Measurements from ENCODE around the gene TMEM123. TPM values are rescaled to one million over a fixed set of nuclear protein-coding genes. Genes with fewer than 3 reads are reported as not detected.
A peak's percentile ranks its signal among the peaks of the same experiment; 100 is the strongest.

The TMEM123 gene
- total RNA-seq, 1 experiment from 2014 or later = 116 TPM

GRCh38 chr11:102347462-102348370 lies 104.8 kb downstream of the TMEM123 start:
- 0 out of 2 replicates have a peak, but pooled peaks have one; percentile 6 for TF ChIP-seq JUN (CRISPR knock-in tag; IDR thresholded peaks at IDR 0.05)
- TF ChIP-seq ATF2 (CRISPR knock-in tag; IDR thresholded peaks at IDR 0.05; ENCODE audit: borderline replicate concordance, low read depth) = no peak
- no peak for TF ChIP-seq ZMAT4 (CRISPR knock-in tag; IDR thresholded peaks at IDR 0.05)
- TF ChIP-seq TEAD1 (CRISPR knock-in tag; IDR thresholded peaks at IDR 0.05) = no peak
- TF ChIP-seq NFE2L1 (CRISPR knock-in tag; IDR thresholded peaks at IDR 0.05) = no peak
- CTCF ChIA-PET = interaction anchor here (0.9 kb wide), 1 partner anchor 171 kb away, joined by 5 read pairs; no protein-coding TSS in a partner anchor

GRCh38 chr11:102346748-102347461 lies 105.7 kb downstream of the TMEM123 start, which contains the start of gene BIRC2:
Gene BIRC2, plus strand, starts transcription at chr11:102347214. Its CDS starts 2,641 bp downstream, at chr11:102349855.
- peaks cover 18% of the 10 kb centered on the region for H3K4me1 Mint-ChIP-seq
- ChIA-PET CTCF (interaction anchor here (0.9 kb wide), 1 partner anchor 172 kb away, joined by 5 read pairs; no protein-coding TSS in a partner anchor), POLR2A (no interaction called here)
- peak within 1 kb of the TSS; percentile 97 for H3K4me3 Mint-ChIP-seq
- H3K36me3 Mint-ChIP-seq = peaks cover 5% of the 10 kb centered on the region; the same call in 1 of the 2 replicates
- DNase-seq (ENCODE audit: low spot score) (peak; percentile 96), ATAC-seq (peak; percentile 95)
- H3K9me3 Mint-ChIP-seq = no peaks in the 10 kb centered on the region
- peak within 1 kb of the TSS; percentile 96 for H3K27ac Mint-ChIP-seq
- no peaks in the 10 kb centered on the region for H3K27me3 Mint-ChIP-seq (ENCODE audit: low read depth)
- TF ChIP-seq SOX15 (CRISPR knock-in tag; IDR thresholded peaks at IDR 0.05) = no peak
- TF ChIP-seq TEAD1 (CRISPR knock-in tag; IDR thresholded peaks at IDR 0.05) = 0 out of 2 replicates have a peak, but pooled peaks have one; percentile 13
- TF ChIP-seq TEAD4 (CRISPR knock-in tag; IDR thresholded peaks at IDR 0.05) = no peak
- TF ChIP-seq AFF4 (CRISPR knock-in tag; IDR thresholded peaks at IDR 0.05; ENCODE audit: borderline replicate concordance) = peak; percentile 71; the same call in 1 of the 2 replicates
- TF ChIP-seq TP53 (CRISPR knock-in tag; IDR thresholded peaks at IDR 0.05) = peak; percentile 66; the same call in 1 of the 2 replicates
- peak; percentile 66 for TF ChIP-seq MAX (CRISPR knock-in tag; IDR thresholded peaks at IDR 0.05)
- peak; percentile 97 for TF ChIP-seq ZBTB21 (CRISPR knock-in tag; IDR thresholded peaks at IDR 0.05; ENCODE audit: borderline replicate concordance)
- TF ChIP-seq ZMAT4 (CRISPR knock-in tag; IDR thresholded peaks at IDR 0.05) = no peak
- no peak for TF ChIP-seq ZNF219 (CRISPR knock-in tag; IDR thresholded peaks at IDR 0.05; ENCODE audit: borderline replicate concordance)
- TF ChIP-seq USF2 (CRISPR knock-in tag; IDR thresholded peaks at IDR 0.05) = peak; percentile 75
- TF ChIP-seq GRHL2 (CRISPR knock-in tag; IDR thresholded peaks at IDR 0.05; ENCODE audit: insufficient replicate concordance, severe bottlenecking) = no peak
- TF ChIP-seq SMAD3 (CRISPR knock-in tag; IDR thresholded peaks at IDR 0.05; ENCODE audit: borderline replicate concordance) = no peak
- TF ChIP-seq ZNF423 (CRISPR knock-in tag; IDR thresholded peaks at IDR 0.05) = no peak
- TF ChIP-seq ZNF317 (CRISPR knock-in tag; IDR thresholded peaks at IDR 0.05; ENCODE audit: borderline replicate concordance, low read depth) = no peak
- no peak for TF ChIP-seq IRF2 (CRISPR knock-in tag; IDR thresholded peaks at IDR 0.05; ENCODE audit: borderline replicate concordance, low read depth)
- TF ChIP-seq TCF7 (CRISPR knock-in tag; IDR thresholded peaks at IDR 0.05; ENCODE audit: low read depth) = no peak
- peak; percentile 80 for TF ChIP-seq GABPB1 (CRISPR knock-in tag; IDR thresholded peaks at IDR 0.05)
- no peak for TF ChIP-seq ZNF263 (CRISPR knock-in tag; IDR thresholded peaks at IDR 0.05; ENCODE audit: low read depth)
- TF ChIP-seq ZNF396 (CRISPR knock-in tag; IDR thresholded peaks at IDR 0.05; ENCODE audit: borderline replicate concordance) = no peak
- TF ChIP-seq CTCF (IDR thresholded peaks at IDR 0.05) = no peak

More at GRCh38 chr11:102347462-102348370, 104.8 kb downstream of the TMEM123 start:
- ATAC-seq = no peak
- H3K4me3 Mint-ChIP-seq = peak overlapping the region; percentile 97
- H3K27ac Mint-ChIP-seq = peak overlapping the region; percentile 96
- H3K9me3 Mint-ChIP-seq = no peaks in the 10 kb centered on the region
- DNase-seq (ENCODE audit: low spot score) = no peak
- POLR2A ChIA-PET = no interaction called here
- peaks cover 16% of the 10 kb centered on the region for H3K4me1 Mint-ChIP-seq
- peaks cover 5% of the 10 kb centered on the region; the same call in 1 of the 2 replicates for H3K36me3 Mint-ChIP-seq
- no peaks in the 10 kb centered on the region for H3K27me3 Mint-ChIP-seq (ENCODE audit: low read depth)
